IPS-NIHi11 (cell line): ENCODE data around the gene SLC27A4.

Experiments
- DNase-seq: peaks from one replicate; pipeline ENCODE4 v3.0.0; 2012; ENCODE audit warnings: mixed read lengths, low spot score

SLC27A4 gene

GRCh38 chr9:128391956-128392301 lies 51.6 kb downstream of the SLC27A4 start:
- DNase-seq, result no peak

- DNase-seq, result no peak
These were observed 52.2 kb downstream of the SLC27A4 start for GRCh38 chr9:128392302-128393144.

GRCh38 chr9:128393145-128393775 lies 52.9 kb downstream of the SLC27A4 start:
- peak; percentile 81 for DNase-seq

DNA sequence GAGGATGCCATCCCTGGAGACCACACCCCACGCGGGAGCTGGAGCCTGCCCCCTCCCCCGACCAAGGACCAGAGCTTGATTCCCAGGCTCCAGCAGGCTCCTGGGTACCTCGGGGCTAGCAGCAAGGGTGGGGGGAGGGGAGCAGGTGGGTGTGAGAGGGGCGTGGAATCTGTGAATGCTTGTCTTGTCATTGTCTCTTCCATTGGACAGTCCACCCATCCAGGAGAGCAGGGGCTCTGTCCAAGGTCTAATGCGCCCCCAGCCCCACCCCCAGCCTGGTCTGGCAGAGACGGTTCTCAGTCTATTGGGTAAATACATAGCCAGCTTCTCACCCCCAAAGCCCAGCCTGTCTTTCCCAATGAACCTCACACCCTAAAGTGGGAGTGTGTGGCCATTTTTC lies 53.6 kb downstream of the SLC27A4 start:
- no peak for DNase-seq

GRCh38 chr9:128394379-128395168 lies 54.2 kb downstream of the SLC27A4 start:
- DNase-seq, result no peak

DNA sequence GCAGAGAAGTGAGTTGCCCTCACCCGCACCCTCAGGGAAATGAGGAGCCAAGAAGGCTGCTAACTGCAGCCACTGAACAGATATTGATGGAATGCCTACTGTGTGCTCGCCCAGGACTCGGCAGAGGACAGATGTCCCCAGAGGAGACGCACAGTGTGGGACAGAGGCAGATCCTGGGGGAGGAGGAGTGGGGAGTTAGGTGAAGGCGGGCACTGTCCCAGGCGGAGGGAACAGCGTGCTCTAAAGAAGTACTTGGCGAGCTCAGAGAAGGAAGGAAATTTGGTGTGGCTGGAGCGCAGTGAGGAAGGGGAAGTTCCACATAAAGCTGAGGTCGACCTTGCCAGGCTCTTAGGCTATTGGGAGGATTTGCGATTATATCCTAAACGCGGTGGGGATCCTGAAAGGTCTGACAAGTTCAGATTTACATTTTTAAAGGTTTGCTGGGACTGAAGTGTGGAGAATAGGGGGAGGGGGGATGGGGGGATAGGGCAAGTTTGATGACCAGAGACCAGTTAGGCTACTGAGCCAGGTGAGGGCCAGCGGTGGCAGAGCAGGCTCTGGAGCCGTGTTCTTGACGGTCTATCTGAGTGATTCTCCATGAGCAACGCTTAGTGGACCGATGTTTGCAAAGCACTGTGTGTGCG lies 56.8 kb downstream of the SLC27A4 start:
- peak; percentile 72 for DNase-seq

GRCh38 chr9:128397831-128398230 lies 57.5 kb downstream of the SLC27A4 start:
- no peak for DNase-seq

DNA sequence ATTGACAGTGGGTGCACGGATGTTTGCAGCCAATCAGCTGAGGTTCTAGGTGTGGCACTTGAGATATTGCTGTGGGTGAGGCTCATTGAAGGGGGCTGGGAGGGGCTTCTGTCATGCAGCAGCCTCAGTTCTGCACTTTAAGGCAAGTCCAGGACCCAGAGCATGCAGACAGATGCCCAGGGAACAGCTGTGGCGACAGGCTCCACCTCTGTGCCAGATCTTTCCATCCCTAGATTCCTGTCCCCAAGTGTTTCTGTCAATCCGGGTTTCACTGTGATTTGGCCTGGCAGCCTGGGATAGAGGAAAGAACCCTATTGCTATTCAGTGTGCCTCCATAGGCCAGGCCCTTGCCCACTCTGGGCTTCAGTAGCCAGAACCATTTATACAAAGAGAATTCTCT lies 59.5 kb downstream of the SLC27A4 start:
- no peak for DNase-seq

DNA sequence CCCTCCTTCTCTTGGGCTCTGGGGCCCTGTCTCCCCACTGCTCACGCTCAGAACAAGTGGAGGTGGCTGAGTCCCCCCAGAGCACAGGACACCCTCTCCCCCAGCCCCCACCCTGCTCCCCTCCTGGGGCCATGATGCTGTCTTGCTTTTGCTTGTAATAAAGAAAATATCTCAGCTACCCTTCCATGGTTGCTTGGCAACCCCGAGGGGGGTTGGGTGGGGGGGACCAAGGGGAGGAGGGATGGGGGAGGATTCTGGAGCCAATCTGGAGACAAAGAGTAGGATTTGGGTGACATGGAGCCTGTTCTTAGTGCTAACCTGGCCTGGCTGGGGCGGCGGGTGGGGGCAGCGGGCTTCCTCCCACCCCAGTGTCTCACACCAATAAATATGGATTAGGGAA lies 64.2 kb downstream of the SLC27A4 start:
- DNase-seq, result no peak

GRCh38 chr9:128405077-128405779 lies 64.9 kb downstream of the SLC27A4 start:
- no peak for DNase-seq

DNA sequence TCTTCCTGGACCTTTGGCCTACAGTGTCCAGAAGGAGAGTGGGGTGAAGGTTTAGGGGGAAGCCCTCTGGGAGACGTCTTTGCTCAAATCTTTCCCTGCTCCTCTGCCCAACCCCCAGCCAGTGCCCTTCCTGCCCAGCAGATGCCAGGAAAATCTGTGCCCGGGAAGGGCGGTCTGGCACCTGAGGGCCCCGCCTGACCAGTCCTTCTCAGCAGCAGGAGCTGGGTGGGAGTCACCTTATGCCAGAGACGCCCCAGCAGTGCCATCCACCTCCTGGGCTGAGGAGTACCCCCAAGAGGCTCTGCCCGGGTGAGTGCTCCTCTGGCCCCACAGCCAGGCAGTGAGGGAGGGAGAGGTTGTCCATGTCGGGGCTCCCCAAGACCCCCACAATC lies 65.4 kb downstream of the SLC27A4 start:
- DNase-seq, result no peak

DNA sequence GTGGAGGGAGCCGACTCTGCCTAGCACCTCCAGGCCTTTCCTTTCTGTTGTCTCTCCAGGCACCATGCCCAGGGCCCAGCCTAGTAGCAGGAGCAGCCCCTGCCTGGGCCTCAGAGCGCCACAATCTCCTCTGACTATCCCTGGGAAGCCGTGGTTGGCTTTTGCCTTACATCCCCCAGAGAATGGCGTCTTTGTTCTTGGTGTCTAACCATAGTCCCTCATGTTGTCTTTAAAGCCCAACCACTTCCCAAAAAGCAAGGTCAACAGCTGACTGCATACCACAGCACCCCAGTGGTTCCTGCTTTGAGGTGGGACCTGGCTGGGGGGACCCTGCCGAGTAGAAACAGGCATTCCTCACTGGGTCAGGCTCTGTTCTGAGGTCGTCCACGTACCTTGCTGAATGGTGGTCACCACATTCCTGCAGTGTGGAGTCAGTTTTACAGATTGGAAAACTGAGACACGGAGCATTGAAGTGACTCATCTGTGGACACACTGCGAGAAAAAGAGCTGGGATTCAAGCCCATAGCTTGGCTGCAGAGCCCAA lies 66.6 kb downstream of the SLC27A4 start:
- DNase-seq, result no peak

- peak; percentile 55 for DNase-seq
These were observed 68.7 kb downstream of the SLC27A4 start for GRCh38 chr9:128408963-128409431.

DNA sequence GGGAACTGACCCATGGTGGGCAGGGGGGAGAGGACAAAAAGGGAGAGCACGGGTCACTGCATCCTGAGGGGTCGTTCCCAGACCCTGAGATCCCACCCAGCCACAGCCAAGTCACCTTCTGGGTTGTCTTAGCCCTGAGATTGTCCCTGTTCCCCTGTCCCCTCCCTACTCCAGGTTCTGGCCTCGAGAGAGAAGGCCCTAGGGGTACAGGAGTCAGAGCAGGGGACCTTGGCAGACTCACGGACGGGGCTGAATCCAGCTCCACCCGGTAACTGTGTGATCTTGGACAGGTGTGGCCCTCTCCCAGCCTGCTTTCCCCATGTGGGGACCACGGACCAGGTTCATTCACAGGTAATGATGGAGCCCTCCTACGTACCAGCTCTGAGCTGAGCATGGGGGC lies 69.1 kb downstream of the SLC27A4 start:
- DNase-seq, result no peak

- peak; percentile 50 for DNase-seq
These were observed 69.7 kb downstream of the SLC27A4 start for GRCh38 chr9:128409978-128410377.
